DND-41 (cell line): ENCODE measurements around the gene BCL7C.

Source experiments
- ATAC-seq: fragments of 200-7000 bp; cut with Tn5 transposase; 3 replicates; pipeline ENCODE4 v1.9.1; 2021; ENCODE audit warnings: low read depth; ENCODE audit not compliant: insufficient read depth
- DNase-seq: peaks from one replicate; pipeline ENCODE4 v3.0.0-alpha.2; 2020
- H2AFZ ChIP-seq: 2 replicates; pipeline ENCODE4 v1.6.0; 2012; ENCODE audit warnings: low read depth, low read length
- H3K27ac ChIP-seq: 2 replicates; pipeline ENCODE4 v1.5.1; 2012; ENCODE audit warnings: low read length, inconsistent platforms
- H3K27me3 ChIP-seq: fragments of 200-600 bp; sonication (generic); 2 replicates; pipeline ENCODE4 v1.6.0; 2012; ENCODE audit warnings: low read length, mild to moderate bottlenecking, inconsistent platforms; ENCODE audit not compliant: insufficient read depth, poor library complexity
- H3K36me3 ChIP-seq: 2 replicates; pipeline ENCODE4 v1.5.1; 2012; ENCODE audit warnings: low read length, inconsistent platforms; ENCODE audit not compliant: insufficient read depth
- H3K4me1 ChIP-seq: 2 replicates; pipeline ENCODE4 v1.5.1; 2012; ENCODE audit warnings: mild to moderate bottlenecking, low read length; ENCODE audit not compliant: insufficient read depth
- H3K4me2 ChIP-seq: 2 replicates; pipeline ENCODE4 v1.6.0; 2012; ENCODE audit warnings: mild to moderate bottlenecking, moderate library complexity, low read length, inconsistent platforms; ENCODE audit not compliant: insufficient read depth
- H3K4me3 ChIP-seq, 2 experiments: fragments of 200-600 bp in 1 of 2; shearing (Covaris generic) in 1 of 2; 2 replicates each; pipeline ENCODE4 v1.5.1; 2012 to 2016; ENCODE audit warnings: inconsistent platforms in 2 of 2, low read length in 2 of 2, mild to moderate bottlenecking in 2 of 2, low read depth in 1 of 2, moderate library complexity in 1 of 2
- H3K79me2 ChIP-seq: 2 replicates; pipeline ENCODE4 v1.6.0; 2012; ENCODE audit warnings: low read length, inconsistent platforms; ENCODE audit not compliant: insufficient read depth
- H3K9ac ChIP-seq: 2 replicates; pipeline ENCODE4 v1.6.0; 2012; ENCODE audit warnings: low read depth, mild to moderate bottlenecking, inconsistent platforms, low read length, moderate library complexity
- H3K9me3 ChIP-seq: 2 replicates; pipeline ENCODE4 v1.5.1; 2012; ENCODE audit warnings: low read length, moderate library complexity, mild to moderate bottlenecking, inconsistent platforms; ENCODE audit not compliant: insufficient read depth, severe bottlenecking
- H4K20me1 ChIP-seq: 2 replicates; pipeline ENCODE4 v1.6.0; 2012; ENCODE audit warnings: low read length; ENCODE audit not compliant: insufficient read depth
- EZH2 ChIP-seq: IDR thresholded peaks from 3 replicates; pipeline ENCODE4 v1.6.1; 2012; ENCODE audit warnings: borderline replicate concordance, low read depth, mild to moderate bottlenecking, moderate library complexity, low read length, inconsistent platforms; ENCODE audit not compliant: severe bottlenecking
- TF ChIP-seq, protein P1 (sequence below): IDR thresholded peaks from 2 replicates; pipeline ENCODE4 v1.5.1; 2012; ENCODE audit warnings: borderline replicate concordance, low read length, moderate library complexity, mild to moderate bottlenecking; ENCODE audit not compliant: poor library complexity, severe bottlenecking; ENCODE audit errors: extremely low read depth

Gene BCL7C

DNA sequence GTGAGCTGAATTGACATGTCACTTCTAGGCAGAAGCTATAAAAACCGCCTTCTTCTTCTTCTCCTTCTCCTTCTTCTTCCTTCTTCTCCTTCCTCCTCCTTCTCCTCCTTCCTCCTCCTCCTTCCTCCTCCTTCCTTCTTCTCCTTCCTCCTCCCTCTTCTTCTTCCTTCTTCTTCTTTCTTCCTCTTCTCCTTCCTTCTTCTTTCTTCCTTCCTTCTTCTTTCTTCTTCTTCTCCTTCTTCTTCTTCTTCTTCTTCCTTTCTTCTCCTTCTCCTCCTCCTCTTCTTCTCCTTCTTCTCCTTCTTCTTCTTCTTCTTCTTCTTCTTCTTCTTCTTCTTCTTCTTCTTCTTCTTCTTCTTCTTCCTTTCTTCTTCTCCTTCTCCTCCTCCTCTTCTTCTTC, 24.7 kb upstream of the BCL7C start:
- H2AFZ ChIP-seq: no peak overlapping the region
- TF ChIP-seq EZH2: no peak
- TF ChIP-seq, protein P1, sequence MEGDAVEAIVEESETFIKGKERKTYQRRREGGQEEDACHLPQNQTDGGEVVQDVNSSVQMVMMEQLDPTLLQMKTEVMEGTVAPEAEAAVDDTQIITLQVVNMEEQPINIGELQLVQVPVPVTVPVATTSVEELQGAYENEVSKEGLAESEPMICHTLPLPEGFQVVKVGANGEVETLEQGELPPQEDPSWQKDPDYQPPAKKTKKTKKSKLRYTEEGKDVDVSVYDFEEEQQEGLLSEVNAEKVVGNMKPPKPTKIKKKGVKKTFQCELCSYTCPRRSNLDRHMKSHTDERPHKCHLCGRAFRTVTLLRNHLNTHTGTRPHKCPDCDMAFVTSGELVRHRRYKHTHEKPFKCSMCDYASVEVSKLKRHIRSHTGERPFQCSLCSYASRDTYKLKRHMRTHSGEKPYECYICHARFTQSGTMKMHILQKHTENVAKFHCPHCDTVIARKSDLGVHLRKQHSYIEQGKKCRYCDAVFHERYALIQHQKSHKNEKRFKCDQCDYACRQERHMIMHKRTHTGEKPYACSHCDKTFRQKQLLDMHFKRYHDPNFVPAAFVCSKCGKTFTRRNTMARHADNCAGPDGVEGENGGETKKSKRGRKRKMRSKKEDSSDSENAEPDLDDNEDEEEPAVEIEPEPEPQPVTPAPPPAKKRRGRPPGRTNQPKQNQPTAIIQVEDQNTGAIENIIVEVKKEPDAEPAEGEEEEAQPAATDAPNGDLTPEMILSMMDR: no peak
- ATAC-seq: no peak
- no peaks in the 10 kb centered on the region for H3K27me3 ChIP-seq
- no peak overlapping the region for H3K27ac ChIP-seq
- no peak overlapping the region for H3K4me3 ChIP-seq
- H3K79me2 ChIP-seq: no peaks in the 10 kb centered on the region; the same call in 1 of the 2 replicates
- no peak overlapping the region for H3K9ac ChIP-seq
- no peaks in the 10 kb centered on the region for H3K9me3 ChIP-seq
- H3K4me1 ChIP-seq: peaks cover 14% of the 10 kb centered on the region
- no peak for DNase-seq
- H3K4me2 ChIP-seq: no peak overlapping the region
- 0 out of 2 replicates have a peak, but pooled peaks cover 3% of the 10 kb centered on the region for H3K36me3 ChIP-seq
- no peaks in the 10 kb centered on the region for H4K20me1 ChIP-seq

DNA sequence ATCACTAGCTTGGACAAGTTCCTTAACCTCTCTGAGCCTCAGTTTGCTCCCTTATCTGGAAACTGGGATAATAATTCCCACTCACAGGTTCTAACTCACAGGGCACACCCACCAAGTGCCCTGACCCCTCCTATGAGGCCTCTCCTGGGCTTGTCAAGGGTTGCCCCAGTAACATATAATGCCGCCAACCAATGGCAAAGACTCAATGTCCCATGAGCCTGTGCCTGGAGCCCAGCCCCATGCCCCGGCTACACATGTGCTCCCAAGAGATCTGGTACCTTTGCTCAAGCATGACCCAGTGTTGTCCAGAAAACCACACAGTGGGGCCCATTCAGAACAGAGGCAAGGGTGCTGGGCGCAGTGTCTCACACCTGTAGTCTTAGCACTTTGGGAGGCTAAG, 21.0 kb upstream of the BCL7C start:
- Histone ChIP-seq H3K9me3 (no peaks in the 10 kb centered on the region), H3K4me1 (no peaks in the 10 kb centered on the region), H3K9ac (no peak overlapping the region), H3K4me2 (no peak overlapping the region), H4K20me1 (no peaks in the 10 kb centered on the region), H3K79me2 (no peaks in the 10 kb centered on the region), H2AFZ (no peak overlapping the region), H3K36me3 (no peaks in the 10 kb centered on the region), H3K27ac (no peak overlapping the region), H3K4me3 (no peak overlapping the region), H3K27me3 (no peaks in the 10 kb centered on the region)
- DNase-seq: no peak
- no peak for ATAC-seq
- TF ChIP-seq, protein P1: no peak
- TF ChIP-seq EZH2: no peak

DNA sequence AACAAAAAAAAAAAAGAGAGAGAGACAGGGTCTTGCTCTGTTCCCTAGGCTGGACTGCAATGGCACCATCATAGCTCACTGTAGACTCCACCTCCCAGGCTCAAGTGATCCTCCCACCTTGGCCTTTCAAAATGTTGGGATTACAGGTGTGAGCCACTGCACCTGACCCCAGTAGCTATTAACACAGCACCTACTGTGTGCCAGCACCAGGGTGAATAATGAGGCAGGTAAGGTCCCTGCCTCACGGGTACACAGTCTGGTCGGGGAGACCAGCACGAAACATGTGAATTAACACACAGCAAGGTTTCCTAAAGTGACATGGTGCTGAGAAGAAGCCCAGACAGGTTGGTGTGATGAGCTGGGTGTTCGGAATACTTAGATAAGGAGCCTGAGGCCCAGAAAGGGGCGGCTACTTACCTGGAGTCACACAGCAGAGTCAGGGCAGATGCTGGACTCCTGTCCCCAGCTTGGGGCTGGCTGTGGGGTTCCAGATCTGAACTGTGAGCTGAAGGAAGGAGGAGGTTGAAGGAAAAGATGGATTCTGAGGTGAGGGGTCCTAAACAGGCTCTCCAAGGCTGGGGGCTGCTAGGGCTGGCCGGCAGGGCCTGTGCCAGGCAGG, 19.0 kb upstream of the BCL7C start:
- no peaks in the 10 kb centered on the region for H3K36me3 ChIP-seq
- no peaks in the 10 kb centered on the region for H4K20me1 ChIP-seq
- no peaks in the 10 kb centered on the region for H3K9me3 ChIP-seq
- no peak overlapping the region for H2AFZ ChIP-seq
- H3K4me1 ChIP-seq: no peaks in the 10 kb centered on the region
- H3K4me3 ChIP-seq: no peak overlapping the region
- H3K9ac ChIP-seq: no peak overlapping the region
- DNase-seq (no peak), ATAC-seq (peak; percentile 17; the same call in 1 of the 3 replicates)
- H3K27me3 ChIP-seq: no peaks in the 10 kb centered on the region
- H3K27ac ChIP-seq: no peak overlapping the region
- H3K79me2 ChIP-seq: no peaks in the 10 kb centered on the region
- TF ChIP-seq, protein P1: no peak
- TF ChIP-seq EZH2: no peak
- H3K4me2 ChIP-seq: no peak overlapping the region
